Measurements from ENCODE around the gene LIMS4.
"Not testable (repeated sequence)": the region's sequence is repeated elsewhere in the genome, so short reads cannot be mapped to it uniquely, and the experiment has no call there.

Gene LIMS4

GRCh38 chr2:110462458-110462857 lies 10.2 kb downstream of the LIMS4 start:
- H4K20me1 ChIP-seq (ENCODE audit: insufficient read depth, low read length); H2AFZ ChIP-seq (ENCODE audit: low read length); H3K9me3 ChIP-seq (ENCODE audit: low read length); H3K4me1 ChIP-seq (ENCODE audit: insufficient read depth, low read length, severe bottlenecking); H3K36me3 ChIP-seq (ENCODE audit: insufficient read depth, low read length); H3K79me2 ChIP-seq (ENCODE audit: insufficient read depth, low read length); H3F3A ChIP-seq (ENCODE audit: insufficient read depth, low read length); H3K27ac ChIP-seq (ENCODE audit: low read depth, low read length, poor library complexity, severe bottlenecking); H3K9ac ChIP-seq (ENCODE audit: low read length); H3K4me2 ChIP-seq (ENCODE audit: low read length); H3K27me3 ChIP-seq (ENCODE audit: insufficient read depth, low read length); H3K4me3 ChIP-seq (ENCODE audit: low read depth, low read length, poor library complexity, severe bottlenecking); H3K9me2 ChIP-seq (ENCODE audit: low read depth, low read length): not testable (repeated sequence)

GRCh38 chr2:110460318-110460717 lies 12.3 kb downstream of the LIMS4 start:
- not testable (repeated sequence) for H3K4me3 ChIP-seq (ENCODE audit: low read depth, low read length, poor library complexity, severe bottlenecking); H3K27me3 ChIP-seq (ENCODE audit: insufficient read depth, low read length); H3F3A ChIP-seq (ENCODE audit: insufficient read depth, low read length); H4K20me1 ChIP-seq (ENCODE audit: insufficient read depth, low read length); H2AFZ ChIP-seq (ENCODE audit: low read length); H3K79me2 ChIP-seq (ENCODE audit: insufficient read depth, low read length); H3K9me3 ChIP-seq (ENCODE audit: low read length); H3K9ac ChIP-seq (ENCODE audit: low read length); H3K9me2 ChIP-seq (ENCODE audit: low read depth, low read length); H3K27ac ChIP-seq (ENCODE audit: low read depth, low read length, poor library complexity, severe bottlenecking); H3K4me2 ChIP-seq (ENCODE audit: low read length); H3K36me3 ChIP-seq (ENCODE audit: insufficient read depth, low read length); H3K4me1 ChIP-seq (ENCODE audit: insufficient read depth, low read length, severe bottlenecking)

- H3K4me1 ChIP-seq (ENCODE audit: insufficient read depth, low read length, severe bottlenecking); H3K9me2 ChIP-seq (ENCODE audit: low read depth, low read length); H3K79me2 ChIP-seq (ENCODE audit: insufficient read depth, low read length); H3K27me3 ChIP-seq (ENCODE audit: insufficient read depth, low read length); H3K9me3 ChIP-seq (ENCODE audit: low read length); H3K27ac ChIP-seq (ENCODE audit: low read depth, low read length, poor library complexity, severe bottlenecking); H3K4me3 ChIP-seq (ENCODE audit: low read depth, low read length, poor library complexity, severe bottlenecking); H3F3A ChIP-seq (ENCODE audit: insufficient read depth, low read length); H2AFZ ChIP-seq (ENCODE audit: low read length); H3K36me3 ChIP-seq (ENCODE audit: insufficient read depth, low read length); H3K4me2 ChIP-seq (ENCODE audit: low read length); H4K20me1 ChIP-seq (ENCODE audit: insufficient read depth, low read length); H3K9ac ChIP-seq (ENCODE audit: low read length): not testable (repeated sequence)
These were observed 15.4 kb downstream of the LIMS4 start for GRCh38 chr2:110457214-110457590.

- H4K20me1 ChIP-seq (ENCODE audit: insufficient read depth, low read length); H3K9ac ChIP-seq (ENCODE audit: low read length); H3K4me3 ChIP-seq (ENCODE audit: low read depth, low read length, poor library complexity, severe bottlenecking); H3K4me2 ChIP-seq (ENCODE audit: low read length); H3F3A ChIP-seq (ENCODE audit: insufficient read depth, low read length); H3K36me3 ChIP-seq (ENCODE audit: insufficient read depth, low read length); H3K79me2 ChIP-seq (ENCODE audit: insufficient read depth, low read length); H3K9me2 ChIP-seq (ENCODE audit: low read depth, low read length); H3K27ac ChIP-seq (ENCODE audit: low read depth, low read length, poor library complexity, severe bottlenecking); H2AFZ ChIP-seq (ENCODE audit: low read length); H3K9me3 ChIP-seq (ENCODE audit: low read length); H3K27me3 ChIP-seq (ENCODE audit: insufficient read depth, low read length); H3K4me1 ChIP-seq (ENCODE audit: insufficient read depth, low read length, severe bottlenecking): not testable (repeated sequence)
These were observed 16.1 kb downstream of the LIMS4 start for GRCh38 chr2:110456291-110457213.

GRCh38 chr2:110455080-110455670 lies 17.4 kb downstream of the LIMS4 start:
- H4K20me1 ChIP-seq (ENCODE audit: insufficient read depth, low read length); H3K27me3 ChIP-seq (ENCODE audit: insufficient read depth, low read length); H3K79me2 ChIP-seq (ENCODE audit: insufficient read depth, low read length); H3K9me2 ChIP-seq (ENCODE audit: low read depth, low read length); H3K36me3 ChIP-seq (ENCODE audit: insufficient read depth, low read length); H3K9ac ChIP-seq (ENCODE audit: low read length); H3K4me2 ChIP-seq (ENCODE audit: low read length); H3K27ac ChIP-seq (ENCODE audit: low read depth, low read length, poor library complexity, severe bottlenecking); H3K9me3 ChIP-seq (ENCODE audit: low read length); H3K4me1 ChIP-seq (ENCODE audit: insufficient read depth, low read length, severe bottlenecking); H3F3A ChIP-seq (ENCODE audit: insufficient read depth, low read length); H3K4me3 ChIP-seq (ENCODE audit: low read depth, low read length, poor library complexity, severe bottlenecking); H2AFZ ChIP-seq (ENCODE audit: low read length): not testable (repeated sequence)

- H3K36me3 ChIP-seq (ENCODE audit: insufficient read depth, low read length); H3K4me2 ChIP-seq (ENCODE audit: low read length); H3K9ac ChIP-seq (ENCODE audit: low read length): not testable (repeated sequence)
These were observed 21.7 kb downstream of the LIMS4 start for GRCh38 chr2:110450951-110451350.

GRCh38 chr2:110449127-110449947 lies 23.3 kb downstream of the LIMS4 start:
- H2AFZ ChIP-seq (ENCODE audit: low read length); H3K27me3 ChIP-seq (ENCODE audit: insufficient read depth, low read length); H3K4me2 ChIP-seq (ENCODE audit: low read length); H3K27ac ChIP-seq (ENCODE audit: low read depth, low read length, poor library complexity, severe bottlenecking); H3K79me2 ChIP-seq (ENCODE audit: insufficient read depth, low read length); H3K4me1 ChIP-seq (ENCODE audit: insufficient read depth, low read length, severe bottlenecking); H4K20me1 ChIP-seq (ENCODE audit: insufficient read depth, low read length); H3K9ac ChIP-seq (ENCODE audit: low read length); H3F3A ChIP-seq (ENCODE audit: insufficient read depth, low read length); H3K9me2 ChIP-seq (ENCODE audit: low read depth, low read length); H3K9me3 ChIP-seq (ENCODE audit: low read length); H3K4me3 ChIP-seq (ENCODE audit: low read depth, low read length, poor library complexity, severe bottlenecking); H3K36me3 ChIP-seq (ENCODE audit: insufficient read depth, low read length): not testable (repeated sequence)

More at GRCh38 chr2:110450951-110451350, 21.7 kb downstream of the LIMS4 start:
- not testable (repeated sequence) for H3K79me2 ChIP-seq (ENCODE audit: insufficient read depth, low read length); H3K27ac ChIP-seq (ENCODE audit: low read depth, low read length, poor library complexity, severe bottlenecking); H3K9me3 ChIP-seq (ENCODE audit: low read length); H2AFZ ChIP-seq (ENCODE audit: low read length); H4K20me1 ChIP-seq (ENCODE audit: insufficient read depth, low read length); H3K9me2 ChIP-seq (ENCODE audit: low read depth, low read length); H3K4me3 ChIP-seq (ENCODE audit: low read depth, low read length, poor library complexity, severe bottlenecking); H3K4me1 ChIP-seq (ENCODE audit: insufficient read depth, low read length, severe bottlenecking); H3F3A ChIP-seq (ENCODE audit: insufficient read depth, low read length); H3K27me3 ChIP-seq (ENCODE audit: insufficient read depth, low read length)

Data from OCI-LY1 (cell line).